Measurements from ENCODE around the gene MAP2K5.

Gene MAP2K5

DNA sequence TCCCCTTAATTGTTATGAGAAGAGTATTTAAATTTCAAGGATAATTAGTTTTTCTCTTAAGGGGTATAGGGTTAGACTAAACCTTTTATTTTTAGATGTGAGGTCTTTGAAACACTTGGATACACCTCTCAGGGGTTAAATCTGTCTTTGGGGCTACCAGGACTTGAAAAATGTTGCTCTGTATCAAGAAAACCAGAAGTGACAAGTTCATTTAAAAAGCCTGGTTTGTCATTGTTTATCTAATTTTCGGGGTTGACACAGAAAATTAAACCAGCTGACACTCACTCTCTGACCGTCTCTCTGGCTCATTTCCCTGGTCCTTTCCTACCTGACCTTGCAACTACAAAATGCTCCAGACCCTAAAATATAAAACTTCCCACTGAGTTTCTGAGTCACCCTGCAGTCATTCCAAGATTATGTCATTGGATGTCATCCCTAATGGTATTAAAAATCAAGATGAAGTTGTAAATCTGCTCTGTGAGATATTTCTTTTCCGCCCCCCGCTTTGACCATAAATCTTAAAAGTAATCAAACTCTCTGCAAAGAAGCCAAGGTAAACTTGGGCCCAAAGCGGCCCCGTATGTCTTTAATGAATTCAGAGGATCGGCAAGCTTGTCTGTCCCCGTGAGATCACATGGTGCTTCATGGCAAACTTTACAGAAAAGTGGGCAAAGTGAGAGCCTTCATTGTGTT is 249.9 kb downstream of the MAP2K5 start:
- DNase-seq (ENCODE audit: low read depth in 2 of 2), result no peak
- TF ChIP-seq CTCF (IDR thresholded peaks at IDR 0.05; ENCODE audit: low read depth, low read length), result no peak
- H3K4me3 ChIP-seq (replicated peaks in 1 of 2; ENCODE audit: low read depth in 2 of 2, low read length in 2 of 2), result no peak overlapping the region

- DNase-seq (ENCODE audit: low read depth in 2 of 2), result no peak
- TF ChIP-seq CTCF (IDR thresholded peaks at IDR 0.05; ENCODE audit: low read depth, low read length), result no peak
- H3K4me3 ChIP-seq (replicated peaks in 1 of 2; ENCODE audit: low read depth in 2 of 2, low read length in 2 of 2), result no peak overlapping the region
These were observed 252.5 kb downstream of the MAP2K5 start for GRCh38 chr15:67794832-67795574.

- DNase-seq (ENCODE audit: low read depth in 2 of 2), result peak; percentile 25 to 34
- no peak for TF ChIP-seq CTCF (IDR thresholded peaks at IDR 0.05; ENCODE audit: low read depth, low read length)
These were observed 254.0 kb downstream of the MAP2K5 start for GRCh38 chr15:67796196-67797127.

GRCh38 chr15:67799801-67800205 is 257.3 kb downstream of the MAP2K5 start:
- no peak for DNase-seq (ENCODE audit: low read depth in 2 of 2)
- H3K4me3 ChIP-seq (replicated peaks in 1 of 2; ENCODE audit: low read depth in 2 of 2, low read length in 2 of 2), result no peak overlapping the region
- no peak for TF ChIP-seq CTCF (IDR thresholded peaks at IDR 0.05; ENCODE audit: low read depth, low read length)

More at GRCh38 chr15:67796196-67797127, 254.0 kb downstream of the MAP2K5 start:
- no peak overlapping the region for H3K4me3 ChIP-seq (replicated peaks in 1 of 2; ENCODE audit: low read depth in 2 of 2, low read length in 2 of 2)

DNA sequence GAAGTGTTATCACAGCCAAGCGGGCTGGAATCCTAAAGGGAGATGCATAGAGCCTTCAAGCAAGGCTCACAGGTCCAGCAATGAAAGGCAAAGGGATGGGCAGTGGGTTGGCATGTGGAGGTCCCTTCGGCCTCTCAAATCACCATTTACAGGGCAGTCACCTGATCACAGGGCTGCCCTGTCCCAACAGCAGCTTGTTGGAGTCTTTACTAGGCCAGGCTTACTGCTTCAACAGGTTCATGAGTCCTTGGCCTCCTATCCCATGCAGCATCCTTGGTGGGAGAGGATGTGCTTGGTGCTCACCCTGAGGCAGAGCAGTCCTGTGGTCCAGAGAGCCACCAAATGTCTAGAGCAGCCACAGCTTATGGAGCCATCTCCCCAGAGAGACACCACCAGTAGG is 258.6 kb downstream of the MAP2K5 start:
- H3K4me3 ChIP-seq (replicated peaks in 1 of 2; ENCODE audit: low read depth in 2 of 2, low read length in 2 of 2), result no peak overlapping the region
- TF ChIP-seq CTCF (IDR thresholded peaks at IDR 0.05; ENCODE audit: low read depth, low read length), result no peak
- no peak for DNase-seq (ENCODE audit: low read depth in 2 of 2)

Measured in cardiac fibroblast (primary cell).